OCI-M2 (cell line): ENCODE data around the gene CST11.
A peak's percentile ranks its signal among the peaks of the same experiment; 100 is the strongest.

Source experiments
- DNase-seq: peaks from one replicate; lab custom pipeline; 2025; ENCODE audit not compliant: unreplicated experiment; lab: John Stamatoyannopoulos, UW

The CST11 gene

GRCh38 chr20:23420943-23421931 is 31.4 kb downstream of the CST11 start, which contains the start of gene NAPB:
TSS of gene NAPB (minus strand) at chr20:23421488. CDS start at chr20:23421402, 86 bp downstream.
- peak; percentile 65 for DNase-seq

- DNase-seq = no peak
Observed at GRCh38 chr20:23419995-23420901, 32.4 kb downstream of the CST11 start.

DNA sequence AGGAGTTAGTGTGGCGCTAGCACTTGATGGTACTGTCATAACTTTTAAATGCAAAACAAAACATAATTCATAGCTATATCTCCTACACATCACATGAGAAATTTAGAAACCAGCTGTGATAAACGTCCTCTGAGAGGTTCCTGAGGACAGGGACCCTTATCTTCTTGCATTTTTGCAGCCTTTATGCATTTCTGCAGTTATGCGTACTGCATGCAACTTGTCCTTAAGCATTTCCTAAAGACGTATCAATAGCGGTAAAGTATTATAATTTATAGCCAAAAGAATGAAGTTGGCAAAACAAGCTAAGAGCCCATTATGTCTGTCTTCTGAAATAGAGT is 33.0 kb downstream of the CST11 start:
- no peak for DNase-seq

DNA sequence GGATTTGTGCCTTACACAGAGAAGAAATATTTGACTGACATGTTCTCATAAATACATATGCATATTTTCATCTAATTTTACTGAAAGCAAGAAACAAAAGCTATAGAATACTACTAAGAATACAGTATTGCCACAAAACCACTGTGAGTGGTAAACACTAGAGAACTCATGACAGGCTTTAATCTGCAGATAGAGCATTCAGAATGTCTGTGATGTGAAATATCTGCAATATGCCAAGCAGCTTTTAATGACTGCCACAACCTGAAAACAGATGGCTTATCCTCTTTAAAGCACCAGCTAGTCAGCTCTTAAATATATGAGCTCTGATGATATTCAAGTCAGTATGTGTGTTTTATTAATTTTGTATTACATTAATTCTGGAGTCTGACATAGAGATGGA is 34.8 kb downstream of the CST11 start:
- no peak for DNase-seq

GRCh38 chr20:23415959-23416583 is 36.6 kb downstream of the CST11 start:
- no peak for DNase-seq

GRCh38 chr20:23415555-23415954 is 37.1 kb downstream of the CST11 start:
- no peak for DNase-seq

DNA sequence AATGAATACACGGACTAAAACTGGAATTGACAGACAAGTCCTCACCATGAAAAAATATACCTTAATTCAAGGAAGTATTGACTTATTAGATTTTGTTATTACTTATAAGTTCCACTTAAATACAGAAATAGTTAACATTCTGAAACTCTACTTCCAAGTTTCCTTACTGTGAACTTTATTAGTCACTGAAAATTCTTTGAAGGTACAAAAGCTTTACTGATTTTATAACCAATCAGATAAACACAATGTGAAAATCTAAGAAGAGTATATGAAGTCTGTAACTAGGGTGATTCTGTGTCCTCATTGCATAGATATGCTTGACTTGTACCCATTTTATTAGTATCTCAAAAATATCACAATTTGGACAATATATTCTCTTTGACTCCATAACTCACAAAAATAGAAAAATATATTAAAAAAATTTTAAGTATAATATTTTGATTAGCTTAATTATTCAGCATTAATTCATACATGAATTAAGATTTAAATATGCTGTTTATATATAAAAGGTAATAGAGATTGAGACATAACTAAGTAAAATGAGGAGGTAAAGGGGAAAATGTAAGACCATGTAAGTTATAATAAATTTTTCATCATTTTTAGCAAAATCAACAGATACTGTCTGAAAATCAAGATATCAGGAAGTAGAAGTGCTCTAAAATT is 38.0 kb downstream of the CST11 start:
- DNase-seq = no peak

DNA sequence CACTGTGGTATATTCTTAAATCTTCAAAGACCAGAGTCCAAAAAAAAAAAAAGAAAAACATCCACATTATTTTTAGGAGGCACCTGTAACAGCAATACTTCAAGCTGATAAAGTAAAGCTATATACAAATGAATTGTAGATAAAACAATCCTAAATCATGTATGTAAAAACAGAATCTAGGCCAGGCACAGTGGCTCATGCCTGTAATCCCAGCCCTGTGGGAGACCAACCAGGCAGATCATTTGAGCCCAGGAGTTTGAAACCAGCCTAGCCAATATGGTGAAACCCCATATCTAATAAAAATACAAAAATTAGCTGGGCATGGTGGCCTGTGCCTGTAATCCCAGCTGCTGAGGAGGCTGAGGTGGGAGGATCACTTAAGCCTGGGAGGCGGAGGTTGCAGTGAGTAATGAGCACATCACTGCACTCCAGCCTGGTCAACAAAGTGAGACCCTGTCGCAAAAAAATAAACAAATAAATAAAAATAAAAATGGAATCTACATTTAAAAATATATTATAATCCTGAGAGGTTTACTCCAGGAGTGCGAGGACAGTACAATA is 38.7 kb downstream of the CST11 start:
- DNase-seq = no peak

DNA sequence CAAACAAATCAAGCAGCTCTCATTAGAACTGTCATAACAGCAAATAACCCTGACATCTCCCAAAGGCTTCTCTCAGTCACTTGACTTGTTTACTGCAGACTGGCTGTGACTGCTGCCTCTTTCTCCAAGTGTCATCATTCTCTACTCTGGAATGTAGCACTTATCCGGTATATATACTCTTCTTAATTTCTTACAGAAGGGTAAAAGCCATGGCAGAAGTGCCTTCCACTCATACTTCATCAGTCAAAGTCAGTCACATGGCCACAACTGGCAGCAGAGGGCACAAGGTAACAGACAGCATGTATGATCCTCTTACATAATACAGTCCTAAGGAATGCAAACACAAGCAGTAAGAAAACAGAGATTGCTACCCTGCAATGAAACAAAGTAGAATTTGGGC is 40.6 kb downstream of the CST11 start:
- DNase-seq = no peak

DNA sequence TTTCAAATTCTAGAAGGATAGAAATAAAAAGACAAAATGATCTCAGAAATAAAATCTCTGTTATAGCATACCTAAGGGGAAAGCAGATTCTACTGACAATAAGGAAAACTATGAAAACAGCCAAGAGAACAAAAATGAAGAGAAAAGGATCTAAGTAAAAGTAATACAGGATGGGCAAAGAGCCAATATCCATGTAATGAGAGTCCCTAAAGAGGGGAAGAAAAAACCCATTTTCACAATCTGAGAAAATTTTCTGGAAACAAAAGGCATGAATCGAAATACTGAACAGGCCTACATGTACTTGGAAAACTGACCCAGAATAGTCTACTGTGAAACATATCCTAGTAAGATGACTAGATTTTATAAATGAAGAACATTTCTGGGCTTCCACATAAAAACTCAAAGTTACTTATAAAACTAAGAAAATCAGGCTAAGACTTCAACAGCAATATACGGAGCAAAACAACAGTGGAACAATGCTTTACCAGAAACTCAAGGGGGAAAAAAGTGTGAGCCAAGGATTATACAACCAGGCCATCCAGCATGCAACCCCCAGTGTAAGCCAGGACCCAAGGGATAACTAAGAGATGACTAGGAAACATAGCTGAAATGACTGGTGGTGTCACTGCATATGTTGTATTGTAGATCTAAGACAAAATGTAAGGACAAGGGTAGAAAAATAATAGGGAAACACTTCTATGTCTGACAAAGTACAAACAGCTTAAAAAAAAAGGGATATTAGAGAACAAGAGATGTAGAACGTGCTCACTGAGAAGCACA is 41.6 kb downstream of the CST11 start:
- DNase-seq = no peak

GRCh38 chr20:23409800-23410199 is 42.9 kb downstream of the CST11 start:
- DNase-seq = no peak

DNA sequence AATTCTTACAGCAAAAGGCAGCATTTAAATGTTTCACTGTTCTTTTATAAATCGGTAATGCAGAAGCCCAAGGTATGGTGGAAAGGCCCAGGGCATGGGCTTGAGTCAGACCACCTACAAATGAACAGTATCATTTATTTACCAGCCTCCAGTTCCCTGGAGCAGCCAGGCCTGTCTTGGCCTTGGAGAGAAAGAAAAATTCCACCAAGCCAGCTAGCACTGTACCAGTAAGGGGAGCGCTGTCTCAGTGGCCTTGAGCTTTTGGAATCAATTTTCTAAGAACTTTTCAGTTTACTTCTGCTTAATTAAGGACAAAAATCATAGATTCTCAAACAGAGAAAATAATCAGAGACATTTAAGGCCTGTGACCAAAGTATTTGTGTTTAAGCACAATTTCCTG is 43.7 kb downstream of the CST11 start:
- DNase-seq = no peak

DNA sequence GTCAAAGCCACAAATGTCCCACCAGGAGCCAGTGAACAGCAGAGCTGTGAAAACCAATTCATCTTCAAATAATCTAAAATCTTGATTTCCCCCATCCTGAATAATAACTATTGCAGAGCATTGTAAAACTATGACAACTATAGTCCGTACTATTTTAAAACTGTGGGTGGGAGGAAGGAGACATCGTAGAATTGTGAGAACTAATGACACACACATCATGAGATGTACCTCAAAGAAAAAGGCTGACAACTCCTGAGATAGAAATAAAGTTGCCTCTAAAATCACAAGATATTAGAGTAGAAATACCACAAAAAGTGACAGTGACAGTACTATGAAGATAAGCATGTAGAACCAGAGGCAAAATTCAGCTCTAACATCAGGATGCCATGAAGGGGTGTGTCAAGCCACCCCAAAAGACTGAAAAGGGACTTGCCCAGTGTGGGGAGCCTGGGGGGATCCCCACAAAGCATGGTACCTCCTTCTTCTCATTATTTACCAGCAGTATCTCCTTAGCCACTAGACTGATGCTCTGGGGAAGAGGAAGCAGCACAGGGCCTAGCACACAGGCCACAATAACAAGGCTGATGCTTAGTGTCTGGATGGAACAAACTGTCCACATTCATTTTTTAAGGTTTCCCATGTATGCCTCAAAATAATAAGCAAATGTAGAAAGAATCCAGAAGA is 44.8 kb downstream of the CST11 start:
- DNase-seq = no peak

DNA sequence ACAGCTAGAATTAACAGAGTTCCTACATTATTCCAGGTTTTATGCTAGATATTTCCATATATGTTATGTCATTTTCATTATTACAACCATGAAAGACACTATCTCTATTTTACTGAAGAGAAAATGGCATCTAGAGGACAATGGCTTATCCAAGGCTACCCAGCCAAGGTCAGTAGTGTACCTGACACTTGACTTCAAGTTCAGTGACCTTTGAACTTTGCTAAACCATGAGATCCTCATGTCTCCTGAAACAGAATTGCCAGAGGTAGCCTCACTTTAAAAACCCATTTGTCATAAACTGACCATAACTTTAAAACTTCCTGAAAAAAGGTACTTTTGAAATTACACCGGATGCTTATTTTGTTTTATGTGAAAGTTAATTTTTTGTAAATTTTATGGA is 45.8 kb downstream of the CST11 start:
- no peak for DNase-seq

- DNase-seq = no peak
Observed at GRCh38 chr20:23404196-23404595, 48.5 kb downstream of the CST11 start.

DNA sequence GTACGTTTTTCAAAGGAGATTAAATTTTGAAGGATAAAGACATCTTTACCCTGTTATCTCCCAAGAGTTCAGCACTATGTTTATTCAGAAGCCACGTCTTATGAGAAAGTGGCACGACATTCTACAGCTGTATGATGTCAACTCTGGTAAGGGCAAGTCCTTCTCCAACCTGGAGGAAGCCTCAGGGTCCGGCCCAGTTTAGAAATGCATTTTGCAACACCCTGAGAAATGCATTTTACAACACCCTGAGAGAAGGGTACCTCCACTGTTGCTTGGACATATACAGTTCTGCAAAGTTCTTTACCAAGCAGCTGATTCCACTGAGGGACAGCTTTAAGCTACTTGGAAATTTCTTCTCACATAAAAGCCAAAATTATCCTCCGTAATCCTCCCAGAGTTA is 48.9 kb downstream of the CST11 start:
- no peak for DNase-seq

GRCh38 chr20:23401051-23401450 is 51.6 kb downstream of the CST11 start:
- DNase-seq = no peak
